Neural cell (in vitro differentiated cells): ENCODE results near the gene MRTFA. TPM values are rescaled to one million over a fixed set of nuclear protein-coding genes. Genes with fewer than 3 reads are reported as not detected.

Experiments
- H2AFZ ChIP-seq: fragments of 200-600, 300-800 bp; sonication (generic), shearing (Covaris generic); 2 replicates; pipeline ENCODE4 v1.6.0; 2014; ENCODE audit warnings: low read depth, mild to moderate bottlenecking, antibody characterized with exemption, low read length, moderate library complexity
- H3F3A ChIP-seq: fragments of 200-600 bp; shearing (Covaris generic); 2 replicates; pipeline ENCODE4 v1.6.1; 2016; ENCODE audit warnings: mild to moderate bottlenecking, moderate library complexity, mixed read lengths, antibody characterized with exemption, low read length; ENCODE audit not compliant: insufficient read depth, poor library complexity, severe bottlenecking
- H3K27ac ChIP-seq: fragments of 200-600, 300-800 bp; sonication (generic), shearing (Covaris generic); 2 replicates; pipeline ENCODE4 v1.5.1; 2014; ENCODE audit warnings: mild to moderate bottlenecking, low read length, moderate library complexity
- H3K27me3 ChIP-seq: fragments of 300-800, 200-600 bp; sonication (generic), shearing (Covaris generic); 2 replicates; pipeline ENCODE4 v1.6.0; 2014; ENCODE audit warnings: mild to moderate bottlenecking, low read depth, low read length, moderate library complexity; ENCODE audit not compliant: insufficient read depth
- H3K36me3 ChIP-seq: fragments of 300-800, 200-600 bp; sonication (generic), shearing (Covaris generic); 2 replicates; pipeline ENCODE4 v1.5.1; 2014; ENCODE audit warnings: mild to moderate bottlenecking, antibody characterized with exemption, low read length, moderate library complexity; ENCODE audit not compliant: insufficient read depth
- H3K4me2 ChIP-seq: fragments of 300-800, 200-600 bp; sonication (generic), shearing (Covaris generic); 2 replicates; pipeline ENCODE4 v1.6.0; 2014; ENCODE audit warnings: mild to moderate bottlenecking, low read length
- H3K4me3 ChIP-seq: fragments of 300-800, 200-600 bp; sonication (generic), shearing (Covaris generic); 2 replicates; pipeline ENCODE4 v1.5.1; 2014; ENCODE audit warnings: mild to moderate bottlenecking, low read length, moderate library complexity
- H3K79me2 ChIP-seq: fragments of 200-600 bp; shearing (Covaris generic); replicated peaks from 2 replicates; pipeline ENCODE4 v1.6.0; 2014; ENCODE audit warnings: mild to moderate bottlenecking, low read length, moderate library complexity; ENCODE audit not compliant: insufficient read depth
- H3K9ac ChIP-seq: fragments of 300-800, 200-600 bp; sonication (generic), shearing (Covaris generic); 2 replicates; pipeline ENCODE4 v1.6.1; 2016; ENCODE audit warnings: mild to moderate bottlenecking, low read length, mixed read lengths
- H3K9me2 ChIP-seq: fragments of 200-600 bp; shearing (Covaris generic); 2 replicates; pipeline ENCODE4 v1.6.1; 2016; ENCODE audit warnings: mild to moderate bottlenecking, low read length, mixed read lengths; ENCODE audit not compliant: insufficient read depth
- H3K9me3 ChIP-seq: fragments of 200-600, 300-800 bp; sonication (generic), shearing (Covaris generic); 2 replicates; pipeline ENCODE4 v1.6.1; 2016; ENCODE audit warnings: mild to moderate bottlenecking, mixed run types, low read length, moderate library complexity, mixed read lengths
- H4K20me1 ChIP-seq: fragments of 200-600 bp; shearing (Covaris generic); 2 replicates; pipeline ENCODE4 v1.6.1; 2016; ENCODE audit warnings: mild to moderate bottlenecking, mixed run types; ENCODE audit not compliant: insufficient read depth
- CTCF ChIP-seq: fragments of 450-650 bp; IDR thresholded peaks from 2 replicates; pipeline ENCODE4 v1.5.1; 2014; ENCODE audit warnings: antibody characterized with exemption, mild to moderate bottlenecking, moderate library complexity; ENCODE audit not compliant: poor library complexity, severe bottlenecking
- EP300 ChIP-seq: fragments of 450-650 bp; conservative IDR thresholded peaks from 2 replicates; pipeline ENCODE4 v1.6.1; 2014; ENCODE audit warnings: antibody characterized with exemption, mild to moderate bottlenecking, moderate library complexity; ENCODE audit not compliant: poor library complexity, severe bottlenecking
- EZH2 ChIP-seq: fragments of 200-600, 300-800 bp; shearing (Covaris generic), sonication (generic); IDR thresholded peaks from 2 replicates; pipeline ENCODE4 v1.6.1; 2014; ENCODE audit warnings: antibody characterized with exemption, low read length, borderline replicate concordance, mild to moderate bottlenecking; ENCODE audit not compliant: insufficient read depth, poor library complexity, severe bottlenecking
- MXI1 ChIP-seq: fragments of 450-650 bp; conservative IDR thresholded peaks from 2 replicates; pipeline ENCODE4 v1.6.1; 2014; ENCODE audit warnings: antibody characterized with exemption, mild to moderate bottlenecking; ENCODE audit not compliant: poor library complexity, severe bottlenecking
- POLR2AphosphoS5 ChIP-seq: IDR thresholded peaks from 2 replicates; pipeline ENCODE4 v1.6.1; 2012
- RAD21 ChIP-seq: fragments of 450-650 bp; conservative IDR thresholded peaks from 2 replicates; pipeline ENCODE4 v1.6.1; 2014; ENCODE audit warnings: antibody characterized with exemption, mild to moderate bottlenecking, moderate library complexity
- SMC3 ChIP-seq: fragments of 450-650 bp; conservative IDR thresholded peaks from 2 replicates; pipeline ENCODE4 v1.6.1; 2014; ENCODE audit warnings: antibody characterized with exemption, mild to moderate bottlenecking, moderate library complexity; ENCODE audit not compliant: poor library complexity
- TAF1 ChIP-seq: IDR thresholded peaks from 2 replicates; pipeline ENCODE4 v1.6.1; 2012; ENCODE audit warnings: low read depth
- polyA plus RNA-seq: library from polyadenylated mRNA; depleted of rRNA; stranded (reverse); fragments of >200 nt; gene quantifications from 2 replicates; pipeline ENCODE4 v1.2.3, GENCODE V29; 2014
- TF ChIP-seq, protein P1 (sequence below): IDR thresholded peaks from 2 replicates; pipeline ENCODE4 v1.6.1; 2012; ENCODE audit warnings: borderline replicate concordance

The MRTFA gene
- polyA plus RNA-seq, 1 donor from 2014 or later, result 19.3 TPM

DNA sequence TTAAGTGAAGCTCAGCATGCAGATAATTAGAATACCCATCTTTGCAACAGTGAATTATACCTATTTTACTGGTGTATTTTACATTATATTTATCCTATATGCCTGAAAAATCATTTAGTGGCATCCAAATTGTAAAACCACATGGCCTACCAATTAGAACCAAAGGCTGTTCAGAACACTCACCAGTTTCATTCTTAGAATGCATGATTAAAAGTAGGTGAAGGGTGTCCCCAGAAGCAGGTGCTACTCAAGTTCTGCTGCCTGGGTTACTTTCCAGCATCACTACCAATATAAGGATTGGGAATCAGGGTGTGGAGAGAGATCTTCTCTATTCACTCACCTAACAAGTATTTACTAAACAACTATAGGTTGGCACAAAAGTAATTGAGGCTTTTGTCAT, 162.8 kb downstream of the MRTFA start:
- Histone ChIP-seq H3F3A (no peaks in the 10 kb centered on the region), H3K27ac (no peak overlapping the region), H3K27me3 (no peaks in the 10 kb centered on the region), H3K79me2 (no peaks in the 10 kb centered on the region), H3K36me3 (no peaks in the 10 kb centered on the region), H3K4me3 (no peak overlapping the region), H3K9me3 (no peaks in the 10 kb centered on the region), H3K4me2 (no peak overlapping the region), H4K20me1 (no peaks in the 10 kb centered on the region), H2AFZ (no peak overlapping the region), H3K9ac (no peak overlapping the region), H3K9me2 (no peaks in the 10 kb centered on the region)
- TF ChIP-seq POLR2AphosphoS5 (no peak), MXI1 (no peak), CTCF (no peak), TAF1 (no peak), EP300 (no peak), RAD21 (no peak), SMC3 (no peak), EZH2 (no peak)
- TF ChIP-seq, protein P1, sequence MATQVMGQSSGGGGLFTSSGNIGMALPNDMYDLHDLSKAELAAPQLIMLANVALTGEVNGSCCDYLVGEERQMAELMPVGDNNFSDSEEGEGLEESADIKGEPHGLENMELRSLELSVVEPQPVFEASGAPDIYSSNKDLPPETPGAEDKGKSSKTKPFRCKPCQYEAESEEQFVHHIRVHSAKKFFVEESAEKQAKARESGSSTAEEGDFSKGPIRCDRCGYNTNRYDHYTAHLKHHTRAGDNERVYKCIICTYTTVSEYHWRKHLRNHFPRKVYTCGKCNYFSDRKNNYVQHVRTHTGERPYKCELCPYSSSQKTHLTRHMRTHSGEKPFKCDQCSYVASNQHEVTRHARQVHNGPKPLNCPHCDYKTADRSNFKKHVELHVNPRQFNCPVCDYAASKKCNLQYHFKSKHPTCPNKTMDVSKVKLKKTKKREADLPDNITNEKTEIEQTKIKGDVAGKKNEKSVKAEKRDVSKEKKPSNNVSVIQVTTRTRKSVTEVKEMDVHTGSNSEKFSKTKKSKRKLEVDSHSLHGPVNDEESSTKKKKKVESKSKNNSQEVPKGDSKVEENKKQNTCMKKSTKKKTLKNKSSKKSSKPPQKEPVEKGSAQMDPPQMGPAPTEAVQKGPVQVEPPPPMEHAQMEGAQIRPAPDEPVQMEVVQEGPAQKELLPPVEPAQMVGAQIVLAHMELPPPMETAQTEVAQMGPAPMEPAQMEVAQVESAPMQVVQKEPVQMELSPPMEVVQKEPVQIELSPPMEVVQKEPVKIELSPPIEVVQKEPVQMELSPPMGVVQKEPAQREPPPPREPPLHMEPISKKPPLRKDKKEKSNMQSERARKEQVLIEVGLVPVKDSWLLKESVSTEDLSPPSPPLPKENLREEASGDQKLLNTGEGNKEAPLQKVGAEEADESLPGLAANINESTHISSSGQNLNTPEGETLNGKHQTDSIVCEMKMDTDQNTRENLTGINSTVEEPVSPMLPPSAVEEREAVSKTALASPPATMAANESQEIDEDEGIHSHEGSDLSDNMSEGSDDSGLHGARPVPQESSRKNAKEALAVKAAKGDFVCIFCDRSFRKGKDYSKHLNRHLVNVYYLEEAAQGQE, result no peak

- no peak overlapping the region for H2AFZ ChIP-seq
- H3K27me3 ChIP-seq, result no peaks in the 10 kb centered on the region
- H4K20me1 ChIP-seq, result no peaks in the 10 kb centered on the region
- TF ChIP-seq, protein P1, result no peak
- no peak for TF ChIP-seq EP300
- no peak for TF ChIP-seq MXI1
- no peak overlapping the region for H3K27ac ChIP-seq
- H3K79me2 ChIP-seq, result no peaks in the 10 kb centered on the region
- no peak overlapping the region for H3K4me2 ChIP-seq
- H3K9me3 ChIP-seq, result no peaks in the 10 kb centered on the region
- H3K36me3 ChIP-seq, result no peaks in the 10 kb centered on the region
- H3F3A ChIP-seq, result no peaks in the 10 kb centered on the region
- H3K4me3 ChIP-seq, result no peak overlapping the region
- no peak overlapping the region for H3K9ac ChIP-seq
- no peaks in the 10 kb centered on the region for H3K9me2 ChIP-seq
Observed at GRCh38 chr22:40472579-40472978, 163.9 kb downstream of the MRTFA start.
